SIG-M5 (cell line): ENCODE measurements around the gene ZNF681.
"Not testable (repeated sequence)": the region's sequence is repeated elsewhere in the genome, so short reads cannot be mapped to it uniquely, and the experiment has no call there.

ENCODE experiments used
- DNase-seq: peaks from one replicate; lab custom pipeline; 2025; lab: John Stamatoyannopoulos, UW

ZNF681 gene

DNA sequence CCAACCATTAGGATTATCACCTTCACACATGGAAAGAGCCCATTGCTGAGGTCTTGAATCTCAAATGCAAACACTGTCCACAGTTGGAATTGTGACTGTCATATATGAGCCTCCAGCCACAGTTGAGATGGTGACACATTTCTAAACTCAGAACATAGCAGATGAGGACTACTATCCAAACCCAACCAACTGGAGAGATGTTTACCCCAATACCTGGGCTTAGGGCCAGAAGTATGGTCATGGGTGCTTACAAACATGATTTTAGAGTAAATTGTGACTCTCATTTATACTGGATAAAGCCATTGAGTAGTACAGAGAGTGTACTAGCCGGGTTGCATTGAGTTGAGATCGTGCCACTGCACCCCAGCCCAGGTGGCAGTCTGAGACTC is 14.0 kb upstream of the ZNF681 start:
- no peak for DNase-seq

- DNase-seq, result no peak
Measured at GRCh38 chr19:23771761-23772674, 13.3 kb upstream of the ZNF681 start.

GRCh38 chr19:23771316-23771715 is 12.6 kb upstream of the ZNF681 start:
- DNase-seq, result no peak

- DNase-seq, result no peak
Measured at GRCh38 chr19:23770672-23771250, 12.1 kb upstream of the ZNF681 start.

GRCh38 chr19:23769691-23770468 is 11.2 kb upstream of the ZNF681 start:
- DNase-seq, result no peak

- DNase-seq, result no peak
Measured at GRCh38 chr19:23766951-23767350, 8.3 kb upstream of the ZNF681 start.

- no peak for DNase-seq
Measured at GRCh38 chr19:23764781-23765180, 6.1 kb upstream of the ZNF681 start.

GRCh38 chr19:23762884-23763711 is 4.4 kb upstream of the ZNF681 start:
- DNase-seq, result no peak

- DNase-seq, result no peak
Measured at GRCh38 chr19:23762548-23762883, 3.8 kb upstream of the ZNF681 start.

- DNase-seq, result not testable (repeated sequence)
Measured at GRCh38 chr19:23760326-23760725, 1.6 kb upstream of the ZNF681 start.

DNA sequence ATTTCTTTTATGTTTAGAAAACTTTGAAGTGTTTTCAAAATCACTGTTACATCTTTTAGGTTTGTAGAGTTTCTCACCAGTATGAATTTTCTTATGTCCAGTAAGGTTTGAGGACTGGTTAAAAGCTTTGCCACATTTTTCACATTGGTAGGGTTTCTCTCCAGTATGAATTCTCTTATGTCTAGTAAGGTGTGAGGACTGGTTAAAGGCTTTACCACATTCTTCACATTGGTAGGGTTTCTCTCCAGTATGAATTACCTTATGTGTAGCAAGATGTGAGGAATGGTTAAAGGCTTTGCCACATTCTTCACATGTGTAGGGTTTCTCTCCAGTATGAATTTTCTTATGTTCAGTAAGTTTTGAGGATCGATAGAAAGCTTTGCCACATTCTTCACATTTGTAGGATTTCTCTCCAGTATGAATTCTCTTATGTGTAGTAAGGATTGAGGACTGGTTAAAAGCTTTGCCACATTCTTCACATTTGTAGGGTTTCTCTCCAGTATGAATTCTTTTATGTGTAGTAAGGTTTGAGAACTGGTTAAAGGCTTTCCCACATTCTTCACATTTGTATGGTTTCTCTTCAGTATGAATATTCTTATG is 15.0 kb downstream of the ZNF681 start:
- not testable (repeated sequence) for DNase-seq

DNA sequence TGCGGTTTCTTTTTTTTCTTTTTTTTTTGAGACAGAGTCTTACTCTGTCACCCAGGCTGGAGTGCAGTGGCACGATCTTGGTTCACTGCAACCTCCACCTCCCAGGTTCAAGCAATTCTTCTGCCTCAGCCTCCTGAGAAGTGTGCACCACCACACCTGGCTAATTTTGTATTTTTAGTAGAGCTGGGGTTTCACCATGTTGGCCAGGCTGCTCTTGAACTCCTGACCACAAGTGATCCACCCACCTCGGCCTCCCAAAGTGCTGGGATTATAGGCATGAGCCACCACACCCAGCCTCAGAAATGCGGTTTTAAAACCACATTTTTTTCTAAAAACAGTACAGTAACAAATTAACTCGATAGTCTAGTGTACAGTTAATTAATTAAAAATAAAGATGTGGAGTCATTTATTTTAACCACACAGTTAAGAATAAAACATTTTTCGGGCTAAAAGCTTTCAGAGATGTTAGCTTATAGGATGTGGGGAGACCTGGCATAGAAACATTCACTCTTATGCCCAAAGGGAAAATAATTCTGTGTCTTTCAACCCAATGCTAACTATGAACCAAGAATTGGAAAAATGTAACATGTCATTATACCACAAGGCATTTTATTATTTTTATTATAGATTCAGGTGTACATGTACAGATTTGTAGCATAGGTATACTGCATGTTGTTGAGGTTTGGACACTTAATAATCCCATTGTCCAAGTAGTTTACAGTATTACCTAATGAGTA is 27.8 kb downstream of the ZNF681 start:
- DNase-seq, result not testable (repeated sequence)

- DNase-seq, result not testable (repeated sequence)
Measured at GRCh38 chr19:23724161-23724560, 34.5 kb downstream of the ZNF681 start.

DNA sequence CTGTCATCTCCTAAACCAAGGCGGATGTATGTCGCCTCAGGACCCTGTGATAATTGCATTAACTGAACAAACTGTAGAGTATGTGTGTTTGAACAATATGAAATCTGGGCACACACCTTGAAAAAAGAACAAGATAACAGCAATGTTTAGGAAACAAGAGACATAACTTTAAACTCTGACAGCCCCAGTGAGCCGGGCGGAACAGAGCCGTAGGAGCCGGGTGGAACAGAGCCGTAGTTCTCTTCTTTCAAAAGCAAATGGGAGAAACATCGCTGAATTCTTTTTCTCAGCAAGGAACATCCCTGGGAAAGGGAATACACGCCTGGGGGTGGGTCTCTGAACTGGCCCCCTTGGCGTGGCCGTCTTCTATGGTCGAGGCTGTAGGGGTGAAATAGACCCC is 39.9 kb downstream of the ZNF681 start:
- no peak for DNase-seq

DNA sequence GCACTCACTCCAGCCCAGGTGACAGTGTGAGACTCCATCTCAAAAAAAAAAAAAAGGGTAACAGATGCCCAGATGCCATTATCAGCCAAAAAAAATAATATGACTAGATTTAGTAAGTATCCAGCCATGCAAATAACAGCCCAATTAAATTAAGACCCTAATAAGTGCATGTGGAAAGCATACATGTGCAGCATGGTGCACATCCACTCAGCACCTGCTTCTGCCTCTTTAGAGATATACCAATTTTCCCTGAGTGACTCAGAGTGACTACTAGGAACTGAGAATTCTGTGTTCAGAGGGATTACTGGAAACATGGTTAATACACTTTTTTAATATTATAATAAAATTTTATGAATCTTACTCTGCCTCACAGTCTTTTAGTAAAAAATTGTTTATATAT is 41.9 kb downstream of the ZNF681 start:
- DNase-seq, result no peak

DNA sequence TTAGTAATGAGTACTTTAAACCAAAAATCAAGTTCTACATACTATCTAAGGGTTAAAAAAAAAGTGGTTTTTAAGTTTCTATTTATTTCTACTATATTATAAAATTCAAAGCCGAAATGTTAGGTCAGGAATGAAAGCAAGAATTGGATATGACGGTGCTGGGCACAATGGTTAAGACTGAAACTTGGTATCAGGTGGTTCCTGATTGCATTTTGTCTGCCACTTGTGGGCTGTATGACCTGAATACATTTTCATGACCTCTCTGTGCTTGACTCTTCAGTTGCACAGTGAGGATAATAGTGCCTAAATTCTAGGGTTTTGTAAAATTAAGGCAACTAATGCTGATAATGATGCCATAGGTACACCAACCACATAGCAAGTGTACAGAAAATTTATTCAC is 49.3 kb downstream of the ZNF681 start:
- no peak for DNase-seq

DNA sequence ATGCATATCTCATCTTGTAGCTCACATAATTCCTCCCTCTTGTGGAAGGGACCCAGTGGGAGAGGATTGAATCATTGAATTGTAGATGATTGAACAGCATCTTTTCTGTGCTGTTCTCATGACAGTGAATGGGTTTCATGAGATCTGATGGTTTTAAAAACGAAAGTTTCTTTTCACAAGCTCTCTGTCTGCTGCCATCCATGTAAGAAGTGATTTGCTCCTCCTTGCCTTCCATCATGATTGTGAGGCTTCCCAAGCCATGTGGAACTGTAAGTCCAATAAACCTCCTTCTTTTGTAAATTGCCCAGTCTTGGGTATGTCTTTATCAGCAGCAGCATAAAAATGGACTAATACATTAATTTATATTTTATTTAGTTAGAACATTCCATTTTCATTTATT is 52.0 kb downstream of the ZNF681 start:
- no peak for DNase-seq

GRCh38 chr19:23699521-23699860 is 59.2 kb downstream of the ZNF681 start:
- DNase-seq, result no peak

- no peak for DNase-seq
Measured at GRCh38 chr19:23698711-23699520, 59.8 kb downstream of the ZNF681 start.

DNA sequence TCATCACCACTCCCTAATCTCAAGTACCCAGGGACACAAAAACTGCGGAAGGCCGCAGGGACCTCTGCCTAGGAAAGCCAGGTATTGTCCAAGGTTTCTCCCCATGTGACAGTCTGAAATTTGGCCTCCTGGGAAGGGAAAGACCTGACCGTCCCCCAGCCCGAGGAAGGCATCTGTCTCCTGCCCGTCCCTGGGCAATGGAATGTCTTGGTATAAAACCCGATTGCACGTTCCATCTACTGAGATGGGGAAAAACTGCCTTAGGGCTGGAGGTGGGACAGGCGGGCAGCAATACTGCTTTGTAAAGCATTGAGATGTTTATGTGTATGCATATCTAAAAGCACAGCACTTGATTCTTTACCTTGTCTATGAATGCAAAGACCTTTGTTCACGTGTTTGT is 65.8 kb downstream of the ZNF681 start:
- not testable (repeated sequence) for DNase-seq
